OCI-LY3 (cell line): ENCODE data around the gene CH25H.

Source experiments
- CTCF ChIP-seq: fragments of 200-600, 300-600 bp; sonication (generic); IDR thresholded peaks from 2 replicates; pipeline ENCODE4 v1.5.1; 2014; ENCODE audit warnings: antibody characterized with exemption, low read length, low read depth
- EZH2phosphoT487 ChIP-seq: fragments of 200-600 bp; shearing (Covaris generic); IDR thresholded peaks from 2 replicates; pipeline ENCODE4 v1.6.1; 2018; ENCODE audit warnings: antibody characterized with exemption, mixed run types, low read depth

GRCh38 chr10:89242840-89243568 is 35.9 kb upstream of the CH25H start:
- no peak for TF ChIP-seq CTCF
- no peak for TF ChIP-seq EZH2phosphoT487
